Epithelial cell of proximal tubule (primary cell): ENCODE data around the gene ST14. TPM values are rescaled to one million over a fixed set of nuclear protein-coding genes. Genes with fewer than 3 reads are reported as not detected.

Experiments
- DNase-seq: peaks from one replicate; pipeline ENCODE4 v3.0.0-alpha.2; 2011; ENCODE audit warnings: low read depth
- H3K4me3 ChIP-seq: 2 replicates; pipeline ENCODE4 v1.5.1; 2011; ENCODE audit warnings: low read depth, mild to moderate bottlenecking, low read length
- CTCF ChIP-seq: conservative IDR thresholded peaks from 2 replicates; pipeline ENCODE4 v1.5.1; 2012; ENCODE audit warnings: low read depth, mild to moderate bottlenecking, low read length
- total RNA-seq: library from RNA; depleted of rRNA; stranded (reverse); fragments of >200 nt; gene quantifications from 2 replicates; pipeline ENCODE4 v1.2.3, GENCODE V29; 2015

Gene ST14
- total RNA-seq, 1 donor from 2014 or later, result 75.5 TPM

- TF ChIP-seq CTCF, result no peak
- no peak overlapping the region for H3K4me3 ChIP-seq
- peak; percentile 79 for DNase-seq
Observed at GRCh38 chr11:130124096-130124495, 35.5 kb upstream of the ST14 start.

GRCh38 chr11:130125638-130126037, 33.9 kb upstream of the ST14 start:
- no peak for TF ChIP-seq CTCF
- H3K4me3 ChIP-seq, result no peak overlapping the region
- DNase-seq, result peak; percentile 22

- no peak overlapping the region for H3K4me3 ChIP-seq
- no peak for TF ChIP-seq CTCF
- DNase-seq, result no peak
Observed at GRCh38 chr11:130126516-130126915, 33.1 kb upstream of the ST14 start.

- TF ChIP-seq CTCF, result no peak
- H3K4me3 ChIP-seq, result no peak overlapping the region
- DNase-seq, result no peak
Observed at GRCh38 chr11:130127509-130127908, 32.1 kb upstream of the ST14 start.

- H3K4me3 ChIP-seq, result no peak overlapping the region
- DNase-seq, result no peak
- TF ChIP-seq CTCF, result no peak
Observed at GRCh38 chr11:130128626-130129025, 31.0 kb upstream of the ST14 start.

GRCh38 chr11:130129922-130130321, 29.7 kb upstream of the ST14 start:
- no peak for DNase-seq
- no peak overlapping the region for H3K4me3 ChIP-seq
- no peak for TF ChIP-seq CTCF

GRCh38 chr11:130131961-130132850, 27.4 kb upstream of the ST14 start:
- H3K4me3 ChIP-seq, result no peak overlapping the region
- peak; percentile 85 for TF ChIP-seq CTCF
- DNase-seq, result no peak
